Lung (tissue), 12 donors: Measurements from ENCODE around the gene RPL18. TPM values are rescaled to one million over a fixed set of nuclear protein-coding genes. Genes with fewer than 3 reads are reported as not detected.
"Not testable (repeated sequence)": the region's sequence is repeated elsewhere in the genome, so short reads cannot be mapped to it uniquely, and the experiment has no call there.

Source experiments
- ATAC-seq: fragments of 200-7000 bp; cut with Tn5 transposase; one replicate; pipeline ENCODE4 v1.9.1; 2020; ENCODE audit warnings: moderate number of reproducible peaks; ENCODE audit not compliant: insufficient read depth, low FRiP score
- DNase-seq, 3 donors: peaks; one replicate each; pipeline ENCODE4 v3.0.0-alpha.2; 2013 to 2017
- H3K27ac ChIP-seq, 2 donors: one replicate each; pipeline ENCODE4 v1.5.1; 2013; ENCODE audit warnings: mild to moderate bottlenecking in 2 of 2, moderate library complexity in 2 of 2, control low read depth in 1 of 2, inconsistent platforms in 1 of 2, low read depth in 1 of 2, low read length in 1 of 2
- H3K27me3 ChIP-seq, 3 donors: one replicate each; pipeline ENCODE4 v1.5.1; 2013; ENCODE audit warnings: low read length in 2 of 3; ENCODE audit not compliant: control insufficient read depth in 3 of 3, insufficient read depth in 3 of 3
- H3K36me3 ChIP-seq, 4 donors: one replicate each; pipeline ENCODE4 v1.5.1; 2013; ENCODE audit warnings: low read length in 4 of 4, mild to moderate bottlenecking in 1 of 4, moderate library complexity in 1 of 4; ENCODE audit not compliant: control insufficient read depth in 4 of 4, insufficient read depth in 4 of 4
- H3K4me1 ChIP-seq, 5 donors: one replicate each; pipeline ENCODE4 v1.5.1; 2013; ENCODE audit warnings: low read length in 5 of 5, mild to moderate bottlenecking in 2 of 5, moderate library complexity in 1 of 5; ENCODE audit not compliant: control insufficient read depth in 5 of 5, insufficient read depth in 5 of 5
- H3K4me3 ChIP-seq: one replicate; pipeline ENCODE4 v1.5.1; 2013; ENCODE audit warnings: mild to moderate bottlenecking, control low read depth, moderate library complexity
- H3K9ac ChIP-seq, 2 donors: one replicate each; pipeline ENCODE4 v1.5.1; 2013; ENCODE audit warnings: low read length in 2 of 2, control low read depth in 1 of 2; ENCODE audit not compliant: insufficient read depth in 1 of 2
- H3K9me3 ChIP-seq, 4 donors: one replicate each; pipeline ENCODE4 v1.5.1; 2013; ENCODE audit warnings: low read length in 3 of 4, mild to moderate bottlenecking in 1 of 4, moderate library complexity in 1 of 4; ENCODE audit not compliant: control insufficient read depth in 4 of 4, insufficient read depth in 3 of 4
- WGBS, 2 donors: extraction: QIAGEN DNeasy Blood & Tissue Kit; methylation state at CpG; one replicate each; pipeline ENCODE4 v1.1.7; 2013; 5-methylcytosine and 5-hydroxymethylcytosine counted together
- polyA plus RNA-seq, 2 donors: library from polyadenylated mRNA; stranded (reverse); fragments of 200-250 nt; gene quantifications; one replicate each; pipeline ENCODE4 v1.2.1, GENCODE V29; 2013
- total RNA-seq, 2 donors: library from RNA; depleted of rRNA in 1 of 2; stranded (reverse); fragments of >200 nt in 1 of 2; gene quantifications; one replicate each; pipeline ENCODE4 v1.2.1, GENCODE V29; 2014 to 2021
- TF ChIP-seq, protein P1 (sequence below): IDR thresholded peaks from 2 replicates; pipeline ENCODE4 v1.5.1; 2012; ENCODE audit warnings: mild to moderate bottlenecking; ENCODE audit errors: control extremely low read depth, extremely low read depth
- donor health status: control.
- donor health status: control.
- donor health status: Bipolar disorder and iron deficiency.
- donor health status: healthy.
- donor health status: DM: yes; HTN: yes; CAD: no.

RPL18 gene
- total and polyA plus RNA-seq, 4 donors = 1,019 to 3,542 (median 1,407) TPM

GRCh38 chr19:48578891-48579290 is 40.1 kb downstream of the RPL18 start:
- DNase-seq (no peak), ATAC-seq (no peak)
- peaks cover 0 to 2% (median 0%) of the 10 kb centered on the region in 5 donors for H3K4me1 ChIP-seq
- H3K4me3 ChIP-seq = no peak overlapping the region
- no peaks in the 10 kb centered on the region for H3K9me3 ChIP-seq
- H3K27me3 ChIP-seq = no peaks in the 10 kb centered on the region
- TF ChIP-seq, protein P1, sequence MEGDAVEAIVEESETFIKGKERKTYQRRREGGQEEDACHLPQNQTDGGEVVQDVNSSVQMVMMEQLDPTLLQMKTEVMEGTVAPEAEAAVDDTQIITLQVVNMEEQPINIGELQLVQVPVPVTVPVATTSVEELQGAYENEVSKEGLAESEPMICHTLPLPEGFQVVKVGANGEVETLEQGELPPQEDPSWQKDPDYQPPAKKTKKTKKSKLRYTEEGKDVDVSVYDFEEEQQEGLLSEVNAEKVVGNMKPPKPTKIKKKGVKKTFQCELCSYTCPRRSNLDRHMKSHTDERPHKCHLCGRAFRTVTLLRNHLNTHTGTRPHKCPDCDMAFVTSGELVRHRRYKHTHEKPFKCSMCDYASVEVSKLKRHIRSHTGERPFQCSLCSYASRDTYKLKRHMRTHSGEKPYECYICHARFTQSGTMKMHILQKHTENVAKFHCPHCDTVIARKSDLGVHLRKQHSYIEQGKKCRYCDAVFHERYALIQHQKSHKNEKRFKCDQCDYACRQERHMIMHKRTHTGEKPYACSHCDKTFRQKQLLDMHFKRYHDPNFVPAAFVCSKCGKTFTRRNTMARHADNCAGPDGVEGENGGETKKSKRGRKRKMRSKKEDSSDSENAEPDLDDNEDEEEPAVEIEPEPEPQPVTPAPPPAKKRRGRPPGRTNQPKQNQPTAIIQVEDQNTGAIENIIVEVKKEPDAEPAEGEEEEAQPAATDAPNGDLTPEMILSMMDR = no peak
- 51 to 65% methylated on average over 3 of the region's 3 CpGs for WGBS, 2 donors
- H3K9ac ChIP-seq = no peak overlapping the region
- no peak overlapping the region for H3K27ac ChIP-seq
- no peaks in the 10 kb centered on the region for H3K36me3 ChIP-seq

DNA sequence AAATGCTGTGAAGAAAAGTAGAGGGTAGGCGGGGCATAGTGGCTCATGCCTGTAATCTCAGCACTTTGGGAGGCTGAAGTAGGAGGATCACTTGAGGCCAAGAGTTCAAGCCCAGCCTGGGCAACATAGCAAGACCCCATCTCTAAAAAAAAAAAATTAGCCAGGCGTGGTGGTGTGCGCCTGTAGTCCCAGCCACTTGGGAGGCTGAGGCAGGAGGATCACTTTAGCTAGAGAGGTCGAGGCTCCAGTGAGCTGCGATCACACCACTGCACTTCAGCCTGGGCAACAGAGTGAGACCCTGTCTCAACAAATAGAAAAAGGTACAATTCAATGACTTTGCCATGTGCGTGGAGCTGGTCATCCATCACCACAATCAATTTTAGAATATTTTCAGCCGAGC is 41.1 kb downstream of the RPL18 start:
- DNase-seq, H3K9ac ChIP-seq, ATAC-seq, H3K4me1 ChIP-seq, H3K27ac ChIP-seq, H3K36me3 ChIP-seq, H3K27me3 ChIP-seq, H3K9me3 ChIP-seq, H3K4me3 ChIP-seq: not testable (repeated sequence)
- 90 to 93% methylated on average over 7 of the region's 7 CpGs for WGBS, 2 donors

DNA sequence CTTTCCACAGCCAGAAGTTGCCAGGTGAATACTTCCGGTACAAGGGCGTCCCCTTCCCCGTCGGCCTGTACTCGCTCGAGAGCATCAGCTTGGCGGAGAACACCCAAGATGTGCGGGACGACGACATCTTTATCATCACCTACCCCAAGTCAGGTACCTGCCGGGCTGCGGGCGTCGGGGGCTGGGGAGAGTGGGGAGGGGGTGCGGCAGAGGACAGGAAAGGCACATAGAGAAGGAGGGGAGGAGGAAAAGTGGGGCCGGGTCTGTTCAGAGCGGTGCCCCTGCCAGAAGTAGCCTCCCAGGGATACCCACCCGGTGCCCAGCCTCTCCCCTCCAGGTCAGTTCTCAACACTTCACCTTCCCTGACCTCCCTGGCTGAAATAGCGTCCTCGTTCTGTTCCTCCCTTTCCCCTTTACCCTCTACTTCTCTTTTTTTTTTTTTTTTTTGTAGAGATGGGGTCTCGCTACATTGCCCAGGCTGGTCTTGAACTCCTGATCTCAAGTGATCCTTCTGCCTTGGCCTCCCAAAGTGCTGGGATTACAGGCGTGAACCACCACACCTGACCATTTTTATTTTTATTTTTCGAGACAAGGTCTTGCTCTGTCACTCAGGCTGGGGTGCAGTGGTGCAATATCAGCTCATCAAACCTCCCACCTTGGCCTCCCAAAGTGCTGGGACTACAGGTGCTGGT is 42.9 kb downstream of the RPL18 start:
- DNase-seq = no peak
- 80 to 85% methylated on average over 22 to 23 of the region's 23 CpGs for WGBS, 2 donors
- no peak for ATAC-seq

DNA sequence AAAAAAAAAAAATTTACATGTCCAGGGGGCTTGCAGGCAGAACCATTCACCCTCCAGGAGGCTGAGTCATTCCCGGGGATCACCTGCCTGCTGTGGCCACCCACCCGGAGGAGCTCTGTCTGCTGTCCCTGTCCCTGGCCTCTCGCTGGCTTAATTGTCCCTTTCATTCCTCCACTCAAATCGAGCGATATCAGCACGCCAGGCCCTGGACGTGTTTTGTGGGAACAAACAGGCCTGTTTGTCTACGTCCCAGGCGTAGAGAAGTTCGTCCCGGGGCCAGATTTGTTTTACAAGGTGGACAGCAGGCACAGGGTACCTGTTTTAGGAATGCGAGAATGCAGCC is 45.8 kb downstream of the RPL18 start:
- ATAC-seq = no peak
- WGBS, 2 donors = 69 to 80% methylated on average over 12 of the region's 12 CpGs
- H3K27ac ChIP-seq = peak overlapping the region in 1 of 2 donors; percentile 20

More for the DNA sequence above, 42.9 kb downstream of the RPL18 start:
- Histone ChIP-seq H3K4me3 (no peak overlapping the region), H3K4me1 (no peaks in the 10 kb centered on the region), H3K36me3 (no peaks in the 10 kb centered on the region), H3K27me3 (no peaks in the 10 kb centered on the region), H3K27ac (no peak overlapping the region), H3K9me3 (no peaks in the 10 kb centered on the region), H3K9ac (no peak overlapping the region)
- TF ChIP-seq, protein P1 = no peak

More for the DNA sequence above, 45.8 kb downstream of the RPL18 start:
- no peaks in the 10 kb centered on the region for H3K27me3 ChIP-seq
- TF ChIP-seq, protein P1 = no peak
- peaks cover 0 to 7% (median 0%) of the 10 kb centered on the region in 5 donors for H3K4me1 ChIP-seq
- no peaks in the 10 kb centered on the region for H3K9me3 ChIP-seq
- no peak overlapping the region for H3K4me3 ChIP-seq
- no peaks in the 10 kb centered on the region for H3K36me3 ChIP-seq
- H3K9ac ChIP-seq = no peak overlapping the region
- peak in 2 of 3 donors; percentile 26 to 44 for DNase-seq
